Astrocyte of the spinal cord (primary cell): ENCODE results near the gene RPS6KA6.

Experiments
- DNase-seq: peaks from one replicate; pipeline ENCODE4 v3.0.0; 2011; ENCODE audit warnings: low read depth, low spot score
- H3K4me3 ChIP-seq: 2 replicates; pipeline ENCODE4 v1.5.1; 2011; ENCODE audit warnings: low read depth, mild to moderate bottlenecking, low read length, moderate library complexity
- CTCF ChIP-seq: IDR thresholded peaks from 2 replicates; pipeline ENCODE4 v1.5.1; 2012; ENCODE audit warnings: low read depth, mild to moderate bottlenecking, low read length, inconsistent platforms
- in situ Hi-C: cut with HindIII; loops from 2 replicates; pipeline ENCODE4 v1.10.0; 2017; ENCODE audit warnings: low sequenced_read_pairs

Gene RPS6KA6

GRCh38 chrX:84156821-84157220, 31.2 kb downstream of the RPS6KA6 start:
- TF ChIP-seq CTCF: no peak
- no peak overlapping the region for H3K4me3 ChIP-seq
- in situ Hi-C loops: no loop called here
- DNase-seq: no peak

- TF ChIP-seq CTCF: no peak
- no peak overlapping the region for H3K4me3 ChIP-seq
- DNase-seq: no peak
- in situ Hi-C loops: no loop called here
Measured at GRCh38 chrX:84155938-84156337, 32.1 kb downstream of the RPS6KA6 start.

DNA sequence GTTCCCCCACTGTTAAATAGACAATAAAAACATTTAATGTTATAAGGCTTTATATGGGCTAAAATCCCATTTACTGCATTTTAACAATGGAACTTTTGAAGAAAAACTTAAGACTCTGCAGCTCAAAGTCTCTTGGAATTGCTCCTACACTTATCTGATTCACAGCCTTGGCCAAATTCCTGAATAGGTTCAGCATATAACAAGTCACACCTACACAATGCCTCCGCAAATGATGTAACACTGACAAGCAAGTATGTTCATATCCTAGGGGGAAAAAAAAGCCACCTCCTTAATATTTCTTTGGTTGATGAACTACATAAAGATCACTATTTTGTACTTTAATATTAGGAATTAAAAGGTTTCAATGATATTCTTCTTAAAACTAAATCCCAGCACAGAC, 34.5 kb downstream of the RPS6KA6 start:
- H3K4me3 ChIP-seq: no peak overlapping the region
- in situ Hi-C loops: no loop called here
- no peak for TF ChIP-seq CTCF
- no peak for DNase-seq

GRCh38 chrX:84144991-84145390, 43.0 kb downstream of the RPS6KA6 start:
- no peak for TF ChIP-seq CTCF
- no peak overlapping the region for H3K4me3 ChIP-seq
- in situ Hi-C loops: no loop called here
- DNase-seq: no peak

DNA sequence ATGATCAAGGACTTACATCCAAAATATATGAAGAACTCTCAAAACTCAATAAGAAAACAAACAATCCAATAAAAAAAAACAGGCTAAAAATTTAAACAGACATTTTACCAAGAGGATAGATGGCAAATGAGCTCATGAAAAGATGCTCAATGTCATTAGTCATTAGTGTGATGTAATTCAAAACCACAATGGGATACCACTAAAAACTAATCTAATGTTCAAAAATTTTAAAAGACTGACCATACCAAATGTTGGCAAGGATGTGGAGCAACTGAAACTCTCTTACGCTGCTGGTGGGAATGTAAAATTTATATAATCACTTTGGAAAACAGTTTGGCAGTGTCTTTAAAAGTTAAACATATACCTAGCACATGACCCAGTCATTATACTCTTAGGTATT, 43.7 kb downstream of the RPS6KA6 start:
- no peak overlapping the region for H3K4me3 ChIP-seq
- DNase-seq: no peak
- no peak for TF ChIP-seq CTCF
- in situ Hi-C loops: no loop called here

- in situ Hi-C loops: no loop called here
- no peak for DNase-seq
- no peak overlapping the region for H3K4me3 ChIP-seq
- no peak for TF ChIP-seq CTCF
Measured at GRCh38 chrX:84133023-84133422, 55.0 kb downstream of the RPS6KA6 start.

GRCh38 chrX:84123585-84123984, 64.4 kb downstream of the RPS6KA6 start:
- no peak for DNase-seq
- in situ Hi-C loops: no loop called here
- no peak for TF ChIP-seq CTCF
- H3K4me3 ChIP-seq: no peak overlapping the region
